Erythroblast (primary cell): ENCODE data around the gene ITPR2.

ENCODE experiments used
- GATA1 ChIP-seq: IDR thresholded peaks from 2 replicates; pipeline ENCODE4 v1.6.1; 2011; ENCODE audit warnings: low read depth, mild to moderate bottlenecking, control low read depth, low read length, moderate library complexity
- POLR2A ChIP-seq: IDR thresholded peaks from 2 replicates; pipeline ENCODE4 v1.6.1; 2011; ENCODE audit warnings: mild to moderate bottlenecking, low read length

DNA sequence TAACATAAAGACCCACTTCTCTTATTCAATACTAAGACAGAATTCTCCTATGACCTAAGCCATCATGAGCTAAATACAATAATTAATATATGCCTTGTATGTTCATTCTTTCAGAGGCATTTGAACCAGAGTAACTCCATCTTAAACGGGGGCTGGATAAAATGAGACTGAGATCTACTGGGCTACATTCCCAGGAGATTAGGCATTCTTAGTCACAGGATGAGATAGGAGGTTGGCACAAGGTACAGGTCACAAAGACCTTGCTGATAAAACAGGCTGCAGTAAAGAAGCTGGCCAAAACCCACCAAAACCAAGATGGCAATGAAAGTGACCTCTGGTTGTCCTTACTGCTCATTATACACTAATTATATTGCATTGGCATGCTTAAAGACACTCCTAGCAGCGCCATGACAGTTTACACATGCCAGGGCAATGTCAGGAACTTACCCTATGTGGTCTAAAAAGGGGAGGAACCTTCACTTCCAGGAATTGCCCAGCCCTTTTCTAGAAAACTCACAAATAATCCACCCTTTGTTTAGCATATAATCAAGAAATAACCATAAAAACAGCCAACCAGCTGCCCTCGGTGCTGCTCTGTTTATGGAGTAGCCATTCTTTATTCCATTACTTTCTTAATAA is 376.9 kb downstream of the ITPR2 start:
- TF ChIP-seq POLR2A (no peak), GATA1 (no peak)
